Astrocyte of the cerebellum (primary cell): Measurements from ENCODE around the gene XPR1.

Source experiments
- DNase-seq: peaks from one replicate; pipeline ENCODE4 v3.0.0-alpha.2; 2011; ENCODE audit warnings: low read depth
- H3K4me3 ChIP-seq: 2 replicates; pipeline ENCODE4 v1.5.1; 2011; ENCODE audit warnings: mild to moderate bottlenecking, low read depth, low read length, moderate library complexity
- in situ Hi-C: cut with HindIII; loops from 2 replicates; pipeline ENCODE4 v1.10.0; 2017; ENCODE audit warnings: low sequenced_read_pairs
- TF ChIP-seq, protein P1 (sequence below): IDR thresholded peaks from 2 replicates; pipeline ENCODE4 v1.5.1; 2012; ENCODE audit warnings: low read length, low read depth, moderate library complexity, mild to moderate bottlenecking; ENCODE audit errors: missing control alignments

Gene XPR1

DNA sequence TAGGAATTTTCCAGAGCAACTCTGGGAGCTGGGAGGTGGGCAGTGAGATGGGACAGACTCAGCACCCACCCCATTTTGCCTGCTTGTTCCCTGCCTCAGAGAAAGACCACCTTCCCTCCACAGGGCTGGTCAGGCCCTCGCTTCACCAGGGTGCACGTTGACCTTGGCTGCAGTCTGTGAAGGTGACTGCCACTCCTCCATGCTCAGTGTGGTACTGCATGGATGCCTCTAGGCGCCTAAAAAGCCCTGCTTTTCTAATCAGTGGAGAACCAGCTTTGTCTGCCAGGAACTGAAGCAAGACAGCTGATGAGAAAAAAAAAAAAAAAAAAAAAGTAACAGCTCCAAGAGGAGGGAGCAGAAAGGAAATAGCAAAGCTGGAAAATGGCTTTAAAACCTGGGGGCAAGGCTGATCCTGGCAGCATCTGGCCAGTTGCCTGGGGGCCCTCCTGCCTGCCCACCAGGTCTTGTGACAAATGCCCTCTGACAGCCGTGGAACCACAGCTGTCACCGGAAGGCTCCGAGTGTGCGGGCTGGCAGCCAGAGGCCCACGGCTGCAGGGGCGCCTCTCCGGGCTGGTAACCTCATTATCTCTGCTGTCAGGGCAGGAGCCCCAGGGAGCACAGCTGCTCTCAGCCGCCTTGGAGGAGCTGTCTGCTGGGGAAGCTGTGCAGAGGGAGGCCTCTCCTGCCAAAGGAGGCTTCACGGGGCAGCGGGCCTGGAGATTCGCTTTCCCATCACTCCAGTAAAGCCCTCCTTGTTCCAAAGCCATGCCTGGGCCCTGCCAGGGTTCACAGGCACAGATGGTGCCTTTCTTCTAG, 294.6 kb downstream of the XPR1 start:
- peak; percentile 6 for DNase-seq
- TF ChIP-seq, protein P1, sequence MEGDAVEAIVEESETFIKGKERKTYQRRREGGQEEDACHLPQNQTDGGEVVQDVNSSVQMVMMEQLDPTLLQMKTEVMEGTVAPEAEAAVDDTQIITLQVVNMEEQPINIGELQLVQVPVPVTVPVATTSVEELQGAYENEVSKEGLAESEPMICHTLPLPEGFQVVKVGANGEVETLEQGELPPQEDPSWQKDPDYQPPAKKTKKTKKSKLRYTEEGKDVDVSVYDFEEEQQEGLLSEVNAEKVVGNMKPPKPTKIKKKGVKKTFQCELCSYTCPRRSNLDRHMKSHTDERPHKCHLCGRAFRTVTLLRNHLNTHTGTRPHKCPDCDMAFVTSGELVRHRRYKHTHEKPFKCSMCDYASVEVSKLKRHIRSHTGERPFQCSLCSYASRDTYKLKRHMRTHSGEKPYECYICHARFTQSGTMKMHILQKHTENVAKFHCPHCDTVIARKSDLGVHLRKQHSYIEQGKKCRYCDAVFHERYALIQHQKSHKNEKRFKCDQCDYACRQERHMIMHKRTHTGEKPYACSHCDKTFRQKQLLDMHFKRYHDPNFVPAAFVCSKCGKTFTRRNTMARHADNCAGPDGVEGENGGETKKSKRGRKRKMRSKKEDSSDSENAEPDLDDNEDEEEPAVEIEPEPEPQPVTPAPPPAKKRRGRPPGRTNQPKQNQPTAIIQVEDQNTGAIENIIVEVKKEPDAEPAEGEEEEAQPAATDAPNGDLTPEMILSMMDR, result no peak

DNA sequence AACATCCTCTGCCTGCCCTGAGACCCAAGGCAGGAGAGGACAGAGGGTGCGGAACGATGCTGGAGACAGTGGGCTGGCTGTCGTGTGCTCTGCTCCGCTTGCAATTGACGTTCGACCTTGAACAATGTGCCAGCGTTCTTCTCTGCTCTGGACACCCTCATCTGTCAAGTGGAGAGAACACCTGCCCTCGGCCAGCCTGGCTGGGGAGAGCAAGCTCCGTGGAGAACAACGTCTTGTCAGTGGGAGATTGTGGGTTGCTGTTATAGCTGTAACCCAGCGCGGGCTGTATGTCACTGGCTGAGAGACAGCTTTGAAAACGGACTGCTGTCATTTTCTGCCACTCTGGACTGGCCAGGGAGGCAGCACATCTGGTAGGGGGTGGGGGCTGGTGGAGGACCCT, 295.5 kb downstream of the XPR1 start:
- DNase-seq, result no peak
- TF ChIP-seq, protein P1, result no peak
- in situ Hi-C loops, result no loop called here
- no peak overlapping the region for H3K4me3 ChIP-seq

More for the DNA sequence above, 294.6 kb downstream of the XPR1 start:
- in situ Hi-C loops, result no loop called here
- no peak overlapping the region for H3K4me3 ChIP-seq

DNA sequence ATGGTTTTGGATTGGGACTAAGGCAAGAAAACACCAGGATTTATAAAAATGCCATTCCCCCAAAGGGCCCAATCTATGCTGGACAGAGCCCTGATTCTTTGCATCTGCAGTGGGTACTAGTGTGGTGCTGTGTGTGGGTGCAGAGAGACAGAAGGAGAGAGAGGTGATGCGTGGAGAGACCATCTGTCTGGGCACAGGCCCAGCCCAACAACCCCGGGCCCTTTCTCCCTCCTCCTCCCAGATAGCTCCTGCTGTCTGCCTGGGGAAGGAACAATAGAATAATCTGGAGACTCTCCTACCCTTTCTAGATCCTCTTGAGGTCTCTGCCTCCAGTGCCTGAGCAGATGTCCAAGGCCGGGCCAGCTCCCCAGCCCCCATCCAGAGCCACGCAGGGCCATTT, 296.0 kb downstream of the XPR1 start:
- H3K4me3 ChIP-seq, result no peak overlapping the region
- no peak for DNase-seq
- in situ Hi-C loops, result no loop called here
- TF ChIP-seq, protein P1, result no peak

DNA sequence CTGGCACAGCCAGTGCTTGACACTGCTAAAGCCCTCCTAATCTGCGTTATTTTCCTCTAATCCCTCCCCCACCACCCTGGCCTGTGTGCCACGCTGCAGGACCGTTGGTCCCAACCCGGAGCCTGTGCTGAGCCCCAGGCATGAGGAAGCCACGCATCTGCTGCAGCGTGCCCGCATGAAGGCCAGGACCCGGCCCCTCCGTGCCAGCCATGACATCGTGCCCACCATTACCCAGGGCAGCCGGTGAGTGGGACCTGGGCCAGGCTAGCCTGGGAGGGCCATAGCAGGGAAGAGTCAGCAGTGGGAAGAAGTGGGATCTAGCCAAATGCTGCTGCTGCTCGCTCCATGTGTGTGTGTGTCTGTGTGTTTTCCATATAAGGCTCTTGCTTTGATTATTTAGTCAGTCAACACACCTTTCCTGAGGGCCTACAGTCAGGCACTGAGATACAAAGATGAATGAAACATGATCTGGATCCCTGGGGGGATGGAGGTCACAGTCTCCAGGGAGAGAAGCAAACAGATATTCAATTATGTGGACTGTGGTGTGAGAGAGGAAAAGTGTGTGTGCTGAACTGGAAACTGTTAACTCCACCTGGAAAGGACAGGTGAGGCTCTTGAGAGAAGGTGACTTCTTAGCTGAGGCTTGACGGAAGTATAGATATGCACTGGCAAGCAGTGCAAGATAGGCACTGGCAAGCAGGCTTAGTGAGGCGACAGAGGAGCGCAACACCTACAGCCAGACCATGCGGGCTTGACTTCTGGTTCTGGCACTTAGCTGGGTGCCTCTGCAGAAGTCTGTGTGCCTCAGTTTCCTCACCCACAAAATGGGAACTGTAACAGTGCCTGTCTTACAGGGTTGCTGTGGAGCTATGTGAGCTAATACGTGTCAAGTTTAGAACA, 296.8 kb downstream of the XPR1 start:
- no peak for DNase-seq
- no peak overlapping the region for H3K4me3 ChIP-seq
- in situ Hi-C loops, result no loop called here
- TF ChIP-seq, protein P1, result no peak

DNA sequence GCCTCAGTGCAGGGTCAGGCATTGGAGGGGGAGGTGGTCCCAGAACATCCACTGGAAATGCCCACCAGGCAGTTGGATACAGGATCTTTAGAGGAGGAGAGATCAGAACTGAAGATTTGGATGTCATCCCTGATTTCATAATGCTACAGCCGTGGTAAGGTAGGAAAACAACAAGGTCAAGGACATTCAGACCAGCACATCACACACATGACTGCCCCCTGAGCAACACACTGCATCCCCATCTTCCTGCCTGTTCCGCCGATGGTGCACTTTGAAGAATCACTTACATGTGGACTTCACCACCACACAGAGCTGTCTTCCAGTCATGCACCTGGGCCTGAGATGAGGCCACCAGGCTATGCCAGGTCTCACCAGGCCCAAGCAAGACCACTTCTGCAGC, 297.6 kb downstream of the XPR1 start:
- in situ Hi-C loops, result no loop called here
- no peak for DNase-seq
- H3K4me3 ChIP-seq, result no peak overlapping the region
- TF ChIP-seq, protein P1, result no peak

DNA sequence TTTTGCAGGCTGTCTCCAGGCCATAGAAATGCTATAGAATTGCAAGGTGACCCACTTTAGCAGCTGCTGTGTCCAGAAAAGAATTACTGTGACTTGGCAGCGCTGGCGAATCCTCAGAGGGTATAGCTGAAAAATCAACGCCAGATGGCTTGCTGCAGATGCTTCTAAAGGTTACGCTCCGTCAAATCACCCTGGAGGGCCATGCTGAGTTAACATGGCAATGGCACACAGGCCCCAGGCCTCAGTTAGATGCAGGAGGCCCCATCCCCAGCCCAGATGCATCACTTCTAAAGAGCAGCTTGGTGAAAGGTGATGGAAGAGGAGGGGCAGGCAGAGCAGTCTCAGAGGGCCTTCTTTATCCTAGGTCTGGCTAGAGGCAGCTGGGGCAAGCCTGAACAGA, 298.9 kb downstream of the XPR1 start:
- in situ Hi-C loops, result no loop called here
- DNase-seq, result no peak
- no peak overlapping the region for H3K4me3 ChIP-seq
- TF ChIP-seq, protein P1, result no peak
